ENCODE measurements around the gene THTPA.

DNA sequence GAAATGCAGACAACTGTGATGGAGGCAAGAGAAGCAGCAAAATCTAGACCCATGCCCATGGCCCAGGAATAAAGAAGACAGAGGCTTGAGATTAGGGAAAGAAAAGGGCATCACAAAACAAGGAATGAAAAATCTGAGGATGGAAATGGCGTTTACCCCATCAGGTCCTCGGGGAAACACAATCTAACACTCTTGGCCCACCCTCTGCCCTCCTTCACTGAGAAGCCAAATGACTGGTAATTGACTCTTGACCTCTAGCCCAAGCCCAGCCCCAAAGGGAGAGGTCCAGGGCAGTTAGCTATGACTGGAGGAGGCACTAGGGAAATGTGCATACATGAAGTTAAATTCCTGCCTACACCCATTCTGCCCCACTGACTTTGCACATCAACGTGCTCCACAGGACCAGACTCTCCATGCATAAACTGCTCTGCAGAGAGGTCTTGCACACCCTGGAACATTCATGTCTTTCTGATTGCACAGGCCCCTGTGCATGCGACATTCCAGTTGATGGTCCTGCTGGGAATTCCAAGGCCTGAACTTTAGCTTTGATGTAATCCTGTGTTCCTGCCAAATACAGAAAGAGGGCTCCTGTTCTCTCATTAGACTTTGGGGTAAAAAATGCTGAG lies 10.2 kb upstream of the THTPA start:
- TF ChIP-seq CTCF (IDR thresholded peaks at IDR 0.05): no peak
- no peak for TF ChIP-seq POLR2A (IDR thresholded peaks at IDR 0.05)
- TF ChIP-seq EP300 (IDR thresholded peaks at IDR 0.05): no peak
